GM23338 (cell line): ENCODE results near the gene NFIA. TPM values are rescaled to one million over a fixed set of nuclear protein-coding genes. Genes with fewer than 3 reads are reported as not detected.

Experiments
- ATAC-seq: fragments of 200-7000 bp; cut with Tn5 transposase; 3 replicates; pipeline ENCODE4 v1.9.1; 2020
- DNase-seq: peaks from one replicate; pipeline ENCODE4 v3.0.0-alpha.2; 2015; ENCODE audit warnings: low spot score
- H2AFZ ChIP-seq: fragments of 200-600 bp; sonication (generic); 2 replicates; pipeline ENCODE4 v1.8.0; 2016; ENCODE audit warnings: antibody characterized with exemption, mild to moderate bottlenecking, moderate library complexity
- H3F3A ChIP-seq: fragments of 200-600 bp; sonication (generic); replicated peaks from 2 replicates; pipeline ENCODE4 v1.8.0; 2017; ENCODE audit warnings: antibody characterized with exemption, mixed run types, low read depth
- H3K27ac ChIP-seq: fragments of 200-600 bp; sonication (generic); 2 replicates; pipeline ENCODE4 v1.6.1; 2016; ENCODE audit warnings: low read depth
- H3K27me3 ChIP-seq: fragments of 200-600 bp; sonication (generic); 2 replicates; pipeline ENCODE4 v1.8.0; 2016; ENCODE audit warnings: mild to moderate bottlenecking, mixed run types, moderate library complexity; ENCODE audit not compliant: insufficient read depth
- H3K36me3 ChIP-seq: fragments of 200-600 bp; sonication (generic); 2 replicates; pipeline ENCODE4 v1.8.0; 2016; ENCODE audit warnings: mild to moderate bottlenecking; ENCODE audit not compliant: insufficient read depth
- H3K4me1 ChIP-seq: fragments of 200-600 bp; sonication (generic); 2 replicates; pipeline ENCODE4 v1.8.0; 2016; ENCODE audit warnings: mild to moderate bottlenecking, moderate library complexity; ENCODE audit not compliant: insufficient read depth
- H3K4me2 ChIP-seq: fragments of 200-600 bp; sonication (generic); 2 replicates; pipeline ENCODE4 v1.7.1; 2017; ENCODE audit warnings: mixed run types
- H3K4me3 ChIP-seq: fragments of 200-600 bp; sonication (generic); 2 replicates; pipeline ENCODE4 v1.6.1; 2016; ENCODE audit warnings: mixed run types
- H3K79me2 ChIP-seq: fragments of 200-600 bp; sonication (generic); replicated peaks from 2 replicates; pipeline ENCODE4 v1.8.0; 2017; ENCODE audit warnings: mild to moderate bottlenecking; ENCODE audit not compliant: insufficient read depth
- H3K9me2 ChIP-seq: fragments of 200-600 bp; sonication (generic); 2 replicates; pipeline ENCODE4 v1.8.0; 2017; ENCODE audit not compliant: insufficient read depth
- H4K20me1 ChIP-seq: fragments of 200-600 bp; sonication (generic); replicated peaks from 2 replicates; pipeline ENCODE4 v1.8.0; 2017; ENCODE audit warnings: mild to moderate bottlenecking; ENCODE audit not compliant: insufficient read depth
- H3K27ac Mint-ChIP-seq: 2 replicates; pipeline ENCODE4 v1.8.0; 2020; ENCODE audit warnings: inconsistent platforms, mild to moderate bottlenecking, moderate library complexity, mixed read lengths
- H3K27me3 Mint-ChIP-seq: 3 replicates; pipeline ENCODE4 v1.8.0; 2022; ENCODE audit warnings: low read depth, mild to moderate bottlenecking, moderate library complexity, mixed read lengths, inconsistent platforms; ENCODE audit not compliant: insufficient read depth, poor library complexity
- H3K36me3 Mint-ChIP-seq: 3 replicates; pipeline ENCODE4 v1.8.0; 2021; ENCODE audit warnings: low read depth, mild to moderate bottlenecking, inconsistent platforms, moderate library complexity, mixed read lengths
- H3K4me1 Mint-ChIP-seq: 3 replicates; pipeline ENCODE4 v1.8.0; 2020; ENCODE audit warnings: mild to moderate bottlenecking, inconsistent platforms, mixed read lengths
- H3K4me3 Mint-ChIP-seq: 3 replicates; pipeline ENCODE4 v1.8.0; 2021; ENCODE audit warnings: moderate library complexity, mild to moderate bottlenecking, inconsistent platforms, mixed read lengths
- H3K9me3 Mint-ChIP-seq: 3 replicates; pipeline ENCODE4 v1.8.0; 2020; ENCODE audit warnings: moderate library complexity, mild to moderate bottlenecking, inconsistent platforms, mixed read lengths
- CREB1 ChIP-seq: fragments of 250-450 bp; sonication (Bioruptor Pico); IDR thresholded peaks from 2 replicates; pipeline ENCODE4 v1.5.0; 2020; ENCODE audit warnings: low read depth, mild to moderate bottlenecking, moderate library complexity
- CTCF ChIP-seq, 2 experiments: fragments of 200-600 bp in 1 of 2; sonication (generic) in 1 of 2; conservative IDR thresholded peaks; 2 replicates each; pipeline versions ENCODE4 v1.5.1 to v1.6.1; 2016 to 2017; ENCODE audit warnings: antibody characterized with exemption in 2 of 2, low read depth in 2 of 2, mild to moderate bottlenecking in 2 of 2, moderate library complexity in 1 of 2
- ETS1 ChIP-seq: IDR thresholded peaks from 2 replicates; pipeline ENCODE4 v1.6.1; 2016; ENCODE audit warnings: antibody characterized with exemption
- EZH2 ChIP-seq: fragments of 200-600 bp; sonication (generic); IDR thresholded peaks from one replicate; pipeline ENCODE4 v1.8.0; 2017; ENCODE audit warnings: antibody characterized with exemption, mild to moderate bottlenecking, low read depth; ENCODE audit not compliant: unreplicated experiment
- EZH2phosphoT487 ChIP-seq: fragments of 200-600 bp; sonication (generic); IDR thresholded peaks from one replicate; pipeline ENCODE4 v1.8.1; 2018; ENCODE audit warnings: antibody characterized with exemption; ENCODE audit not compliant: unreplicated experiment
- JUNB ChIP-seq: IDR thresholded peaks from one replicate; pipeline ENCODE4 v1.6.1; 2016; ENCODE audit warnings: antibody characterized with exemption; ENCODE audit not compliant: unreplicated experiment
- NANOG ChIP-seq: IDR thresholded peaks from 2 replicates; pipeline ENCODE4 v1.6.1; 2016; ENCODE audit warnings: antibody characterized with exemption, borderline replicate concordance
- POLR2AphosphoS5 ChIP-seq: IDR thresholded peaks from 2 replicates; pipeline ENCODE4 v1.6.1; 2016; ENCODE audit warnings: antibody characterized with exemption, low read depth
- STAT1 ChIP-seq: IDR thresholded peaks from one replicate; pipeline ENCODE4 v1.6.1; 2016; ENCODE audit warnings: antibody characterized with exemption; ENCODE audit not compliant: unreplicated experiment
- ZNF114 ChIP-seq: fragments of 250-450 bp; sonication (Bioruptor Pico); IDR thresholded peaks from 2 replicates; pipeline ENCODE4 v1.5.0; 2020; ENCODE audit warnings: mild to moderate bottlenecking, moderate library complexity
- ZNF331 ChIP-seq: fragments of 250-450 bp; sonication (Bioruptor Pico); IDR thresholded peaks from 2 replicates; pipeline ENCODE4 v1.5.0; 2020; ENCODE audit warnings: low read depth, mild to moderate bottlenecking, moderate library complexity
- ZNF462 ChIP-seq: fragments of 250-450 bp; sonication (Bioruptor Pico); IDR thresholded peaks from 2 replicates; pipeline ENCODE4 v1.5.0; 2020; ENCODE audit warnings: mild to moderate bottlenecking, moderate library complexity
- polyA plus RNA-seq: library from polyadenylated mRNA; unstranded; fragments of >200 nt; fragmentation: Nextera tagmentation; extraction: Ambion mirVana; gene quantifications from 2 replicates; pipeline ENCODE4 v1.2.1, GENCODE V29; 2016
- total RNA-seq: library from RNA; depleted of rRNA; stranded (reverse); fragments of >200 nt; shearing (Covaris generic); gene quantifications from 2 replicates; pipeline ENCODE4 v1.2.3, GENCODE V29; 2014

The NFIA gene
- total and polyA plus RNA-seq, 2 experiments from 2014 or later, result 0.97 to 2.3 TPM

GRCh38 chr1:61259379-61260148 lies 177.2 kb downstream of the NFIA start:
- Histone ChIP-seq H3K4me2 (no peak overlapping the region), H3K9me2 (no peaks in the 10 kb centered on the region), H2AFZ (0 out of 2 replicates have a peak overlapping the region, but pooled peaks have one; percentile 25), H3K4me1 (peaks cover 8% of the 10 kb centered on the region), H4K20me1 (no peaks in the 10 kb centered on the region), H3F3A (no peaks in the 10 kb centered on the region), H3K4me3 (no peak overlapping the region), H3K27me3 (no peaks in the 10 kb centered on the region), H3K27ac (no peak overlapping the region), H3K36me3 (no peaks in the 10 kb centered on the region), H3K79me2 (no peaks in the 10 kb centered on the region)
- DNase-seq (no peak), ATAC-seq (no peak)
- TF ChIP-seq ZNF462 (CRISPR knock-in tag), result no peak
- TF ChIP-seq CREB1, result no peak
- TF ChIP-seq EZH2, result no peak
- no peak for TF ChIP-seq STAT1
- TF ChIP-seq ZNF114 (CRISPR knock-in tag), result no peak
- no peak for TF ChIP-seq EZH2phosphoT487
- no peak for TF ChIP-seq CTCF (conservative IDR thresholded peaks at IDR 0.05; ENCODE audit: low read depth in 2 of 2)
- TF ChIP-seq ETS1, result no peak
- no peak for TF ChIP-seq ZNF331 (CRISPR knock-in tag)
- no peak for TF ChIP-seq NANOG
- no peak for TF ChIP-seq JUNB
- no peak for TF ChIP-seq POLR2AphosphoS5
- no peak overlapping the region for H3K4me3 Mint-ChIP-seq
- no peaks in the 10 kb centered on the region; the same call in 2 of the 3 replicates for H3K9me3 Mint-ChIP-seq
- H3K36me3 Mint-ChIP-seq, result no peaks in the 10 kb centered on the region
- no peak overlapping the region for H3K27ac Mint-ChIP-seq
- peaks cover 13% of the 10 kb centered on the region for H3K4me1 Mint-ChIP-seq
- H3K27me3 Mint-ChIP-seq, result no peaks in the 10 kb centered on the region
